ENCODE measurements around the gene SEC22C.

The SEC22C gene

GRCh38 chr3:42510325-42510724 is 71.4 kb downstream of the SEC22C start:
- DNase-seq, result no peak

- no peak for DNase-seq
Observed at GRCh38 chr3:42509111-42509510, 72.7 kb downstream of the SEC22C start.

- no peak for DNase-seq
Observed at GRCh38 chr3:42508562-42508961, 73.2 kb downstream of the SEC22C start.

- DNase-seq, result no peak
Observed at GRCh38 chr3:42507761-42508335, 73.9 kb downstream of the SEC22C start.

- DNase-seq, result peak; percentile 60
Observed at GRCh38 chr3:42507252-42507651, 74.5 kb downstream of the SEC22C start.

- DNase-seq, result no peak
Observed at GRCh38 chr3:42505849-42506410, 75.8 kb downstream of the SEC22C start.

- no peak for DNase-seq
Observed at GRCh38 chr3:42505128-42505848, 76.5 kb downstream of the SEC22C start.

- no peak for DNase-seq
Observed at GRCh38 chr3:42504334-42505127, 77.2 kb downstream of the SEC22C start.

GRCh38 chr3:42503957-42504333 is 77.8 kb downstream of the SEC22C start:
- DNase-seq, result no peak

GRCh38 chr3:42503251-42503924 is 78.4 kb downstream of the SEC22C start:
- DNase-seq, result no peak

- DNase-seq, result peak; percentile 61
Observed at GRCh38 chr3:42502429-42503250, 79.1 kb downstream of the SEC22C start, which contains the start of gene VIPR1. TSS of gene VIPR1 (plus strand) at chr3:42502643. CDS start at chr3:42502736, 93 bp downstream.

GRCh38 chr3:42501681-42502428 is 79.9 kb downstream of the SEC22C start:
- DNase-seq, result peak; percentile 44

GRCh38 chr3:42501321-42501680 is 80.5 kb downstream of the SEC22C start:
- DNase-seq, result no peak

GRCh38 chr3:42500909-42501308 is 80.9 kb downstream of the SEC22C start:
- no peak for DNase-seq

GRCh38 chr3:42500091-42500490 is 81.7 kb downstream of the SEC22C start:
- no peak for DNase-seq

GRCh38 chr3:42499478-42499871 is 82.3 kb downstream of the SEC22C start:
- no peak for DNase-seq

- no peak for DNase-seq
Observed at GRCh38 chr3:42498791-42499477, 82.8 kb downstream of the SEC22C start.

- no peak for DNase-seq
Observed at GRCh38 chr3:42498034-42498433, 83.7 kb downstream of the SEC22C start.

All from NCI-H510A (cell line).